K562 (cell line): Measurements from ENCODE around the gene USP4. TPM values are rescaled to one million over a fixed set of nuclear protein-coding genes. Genes with fewer than 3 reads are reported as not detected.

Source experiments
- ATAC-seq: fragments of 200-7000 bp; cut with Tn5 transposase; 3 replicates; pipeline ENCODE4 v1.9.1; 2020; ENCODE audit warnings: moderate library complexity
- BruUV-seq: library from RNA; stranded (reverse); fragments of 400-500 nt; replicated peaks from 2 replicates; lab custom pipeline; 2021; lab: Mats Ljungman, UMichigan
- CTCF ChIA-PET: fragments of 300-600 bp; formaldehyde crosslinking; extraction: SDS; loops from one replicate; lab custom pipeline; 2021; ENCODE audit warnings: low intra/inter-chr PET ratio; lab: Yijun Ruan, JAX
- POLR2A ChIA-PET: fragments of 300-600, 350-650 bp; sonication (Branson Sonifier 250); formaldehyde crosslinking; extraction: SDS; loops from one replicate; lab custom pipeline; 2021; ENCODE audit warnings: antibody characterized with exemption, inconsistent platforms; lab: Yijun Ruan, JAX
- DNase-seq, 4 experiments: peaks; one replicate each; pipeline versions ENCODE4 v3.0.0 to v3.0.0-alpha.2; 2011 to 2018; ENCODE audit warnings: low spot score in 3 of 4, mixed read lengths in 3 of 4; ENCODE audit errors: extremely low read depth in 1 of 4
- FAIRE-seq: peaks from 2 replicates; lab custom pipeline; 2011; peaks lifted over from hg19 to GRCh38; lab: Jason Lieb, UNC
- H2AFZ ChIP-seq: 2 replicates; pipeline ENCODE4 v1.6.0; 2011; ENCODE audit warnings: low read depth, low read length, control low read depth, inconsistent platforms
- H3K27ac ChIP-seq: fragments of 200-600 bp; 3 replicates; pipeline ENCODE4 v1.8.0; 2011; ENCODE audit warnings: low read depth, mild to moderate bottlenecking, control low read depth, inconsistent platforms, low read length, moderate library complexity, mixed read lengths; ENCODE audit errors: extremely low read depth
- H3K27me3 ChIP-seq, 2 experiments: fragments of 300-600 bp in 1 of 2; 2 replicates in 1 of 2; 3 replicates in 1 of 2; pipeline versions ENCODE4 v1.6.0 to v1.8.0; 2011; ENCODE audit warnings: inconsistent platforms in 2 of 2, low read length in 2 of 2, mild to moderate bottlenecking in 1 of 2, mixed read lengths in 1 of 2, moderate library complexity in 1 of 2; ENCODE audit not compliant: control insufficient read depth in 2 of 2, insufficient read depth in 2 of 2
- H3K36me3 ChIP-seq: fragments of 300-600 bp; 3 replicates; pipeline ENCODE4 v1.8.0; 2011; ENCODE audit warnings: mild to moderate bottlenecking, low read length, inconsistent platforms; ENCODE audit not compliant: control insufficient read depth, insufficient read depth
- H3K4me1 ChIP-seq, 2 experiments: fragments of 200-600 bp in 1 of 2; replicated peaks in 1 of 2; 2 replicates in 1 of 2; 3 replicates in 1 of 2; pipeline versions ENCODE4 v1.5.1 to v1.8.0; 2011; ENCODE audit warnings: inconsistent platforms in 2 of 2, low read length in 2 of 2, mild to moderate bottlenecking in 1 of 2, mixed read lengths in 1 of 2, moderate library complexity in 1 of 2; ENCODE audit not compliant: control insufficient read depth in 2 of 2, insufficient read depth in 2 of 2
- H3K4me2 ChIP-seq: 2 replicates; pipeline ENCODE4 v1.6.1; 2011; ENCODE audit warnings: low read length, control low read depth, inconsistent platforms, mixed read lengths; ENCODE audit not compliant: insufficient read depth
- H3K4me3 ChIP-seq: fragments of 200-600 bp; sonication (generic), shearing (Covaris generic); 2 replicates; pipeline ENCODE4 v1.5.1; 2016; ENCODE audit warnings: control low read depth, inconsistent platforms
- H3K79me2 ChIP-seq: fragments of 200-600 bp; 3 replicates; pipeline ENCODE4 v1.8.0; 2011; ENCODE audit warnings: low read length, inconsistent platforms; ENCODE audit not compliant: control insufficient read depth, insufficient read depth
- H3K9ac ChIP-seq, 2 experiments: 2 replicates each; pipeline versions ENCODE4 v1.6.0 to v1.6.1; 2011; ENCODE audit warnings: low read depth in 2 of 2, low read length in 2 of 2, control low read depth in 1 of 2, inconsistent platforms in 1 of 2, mild to moderate bottlenecking in 1 of 2, mixed read lengths in 1 of 2; ENCODE audit not compliant: insufficient read depth in 1 of 2
- H3K9me1 ChIP-seq: one replicate; pipeline ENCODE4 v1.6.0; 2011; ENCODE audit warnings: inconsistent platforms, mild to moderate bottlenecking, low read length, moderate library complexity; ENCODE audit not compliant: control insufficient read depth, insufficient read depth
- H3K9me3 ChIP-seq: replicated peaks from 2 replicates; pipeline ENCODE4 v1.5.1; 2011; ENCODE audit warnings: low read depth, low read length, inconsistent platforms; ENCODE audit not compliant: control insufficient read depth, insufficient read depth
- H4K20me1 ChIP-seq: replicated peaks from 2 replicates; pipeline ENCODE4 v1.6.1; 2011; ENCODE audit warnings: low read length, inconsistent platforms, mixed read lengths; ENCODE audit not compliant: control insufficient read depth, insufficient read depth
- EGR1 ChIP-seq: fragments of 450-650 bp; conservative IDR thresholded peaks from 2 replicates; pipeline ENCODE4 v1.6.1; 2017; ENCODE audit warnings: mild to moderate bottlenecking
- EP400 ChIP-seq: fragments of 450-650 bp; IDR thresholded peaks from 2 replicates; pipeline ENCODE4 v1.6.1; 2017; ENCODE audit warnings: antibody characterized with exemption, mild to moderate bottlenecking, moderate library complexity
- POLR3A ChIP-seq: IDR thresholded peaks from 2 replicates; pipeline ENCODE4 v1.6.1; 2011; ENCODE audit warnings: borderline replicate concordance, mild to moderate bottlenecking, moderate library complexity; ENCODE audit not compliant: insufficient read length, insufficient read depth; ENCODE audit errors: extremely low read depth
- YY1 ChIP-seq, 3 experiments: IDR thresholded peaks; 2 replicates each; pipeline ENCODE4 v1.6.1; 2011; ENCODE audit warnings: low read length in 2 of 3, mild to moderate bottlenecking in 2 of 3, moderate library complexity in 2 of 3, borderline replicate concordance in 1 of 3, control low read depth in 1 of 3, low read depth in 1 of 3; ENCODE audit not compliant: insufficient read depth in 3 of 3, insufficient replicate concordance in 2 of 3, control insufficient read depth in 1 of 3, insufficient read length in 1 of 3; ENCODE audit errors: extremely low read depth in 1 of 3
- ZNF134 ChIP-seq: fragments of 250-450 bp; sonication (Bioruptor Pico); conservative IDR thresholded peaks from 2 replicates; pipeline ENCODE4 v1.4.0; 2020
- ZNF583 ChIP-seq: fragments of 250-450 bp; sonication (Bioruptor Pico); IDR thresholded peaks from 2 replicates; pipeline ENCODE4 v1.4.0; 2020
- whole genome bisulfite sequencing: fragments of 100-300 bp; shearing (Covaris generic); methylation state at CpG from one replicate; pipeline ENCODE4 v1.1.6; 2016; ENCODE audit warnings: low coverage, mixed read lengths; ENCODE audit not compliant: insufficient coverage; ENCODE audit errors: missing lambda C conversion rate; 5-methylcytosine and 5-hydroxymethylcytosine counted together
- in situ Hi-C: fragments of 300-500 bp; cut with MboI; formaldehyde crosslinking; loops from 4 replicates; pipeline ENCODE4 v1.15.0; 2018; ENCODE audit warnings: inconsistent platforms, mixed read lengths
- intact Hi-C: fragments of 100-400 bp; cut with micrococcal nuclease; formaldehyde crosslinking; loops from 2 replicates; pipeline ENCODE4 v1.14.2; 2022
- polyA plus RNA-seq, 8 experiments: library from polyadenylated mRNA; depleted of rRNA in 4 of 8; stranded (reverse) in 5 of 8; unstranded in 3 of 8; fragments of >200 nt; fragmentation: Nextera tagmentation in 2 of 8; fragmentation: Illumina TruSeq in 1 of 8; extraction: Ambion mirVana in 2 of 8; extraction: Trizol in 1 of 8; gene quantifications; 2 replicates each; pipeline versions ENCODE4 v1.2.1 to v1.2.3, GENCODE V29; 2011 to 2014; ENCODE audit warnings: inconsistent platforms in 1 of 8, missing spikeins in 1 of 8
- total RNA-seq, 7 experiments: library from RNA; depleted of rRNA in 6 of 7; stranded (reverse); fragments of >200 nt in 6 of 7; fragmentation: Illumina TruSeq in 2 of 7; extraction: Trizol in 2 of 7; gene quantifications; 2 replicates each; pipeline versions ENCODE4 v1.2.1 to v1.2.3, GENCODE V29; 2011 to 2021; ENCODE audit warnings: low replicate concordance in 1 of 7

USP4 gene
- total and polyA plus RNA-seq, 9 of the 15 experiments (the other 6 are each of a cell fraction or from before 2014, with no cell fraction given) = 11.8 to 40.4 (median 22.9) TPM

DNA sequence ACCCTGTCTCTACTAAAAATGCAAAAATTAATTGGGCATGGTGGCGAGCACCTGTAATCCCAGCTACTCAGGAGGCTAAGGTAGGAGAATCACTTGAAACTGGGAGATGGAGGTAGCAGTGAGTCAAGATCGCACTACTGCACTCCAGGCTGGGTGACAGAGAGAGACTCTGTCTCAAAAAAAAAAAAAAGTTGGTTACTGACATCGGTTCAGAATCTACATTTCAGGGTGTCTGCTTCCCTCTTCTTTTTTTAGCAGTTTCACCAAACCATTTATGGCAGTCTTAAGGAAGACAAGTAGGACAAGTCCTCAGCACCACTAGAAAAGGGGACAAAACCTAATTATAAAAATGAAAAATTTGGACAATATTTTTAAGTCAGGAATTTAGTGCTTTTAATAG lies 3.3 kb upstream of the USP4 start:
- POLR2A ChIA-PET = interaction anchor here (1.0 kb wide), 1 partner anchor 105 kb away, joined by 3 read pairs; no protein-coding TSS in a partner anchor
- ATAC-seq (no peak), DNase-seq (no peak), FAIRE-seq (peak; percentile 19)
- Histone ChIP-seq H3K9ac (no peak overlapping the region), H3K4me2 (no peak overlapping the region), H3K27me3 (no peaks in the 10 kb centered on the region), H3K27ac (no peak overlapping the region), H3K36me3 (no peaks in the 10 kb centered on the region), H3K4me1 (peaks cover 6 to 18% of the 10 kb centered on the region in 2 experiments; a peak in 4 of 5 replicates), H2AFZ (no peak overlapping the region), H3K79me2 (peaks cover 29% of the 10 kb centered on the region), H3K9me3 (no peaks in the 10 kb centered on the region), H3K4me3 (no peak overlapping the region), H4K20me1 (no peaks in the 10 kb centered on the region), H3K9me1 (no peaks in the 10 kb centered on the region)
- in situ Hi-C loops = no loop called here
- CTCF ChIA-PET = no interaction called here
- 76% methylated on average over 3 of the region's 3 CpGs for whole genome bisulfite sequencing
- no TSS peak for BruUV-seq
- TF ChIP-seq EP400 (no peak), POLR3A (no peak), ZNF134 (no peak)
- intact Hi-C loops = loop anchor here (5.0 kb wide), 3 partner anchors 39 to 171 kb away; partner anchors contain the start of genes KLHDC8B and NICN1

- intact Hi-C loops (loop anchor here (2.0 to 5.0 kb wide), 4 partner anchors 40 to 170 kb away; partner anchors contain the start of genes KLHDC8B, NICN1 and TCTA), in situ Hi-C loops (no loop called here)
- no peak overlapping the region for H3K4me3 ChIP-seq
- no peak for ATAC-seq
- H3K9me3 ChIP-seq = no peaks in the 10 kb centered on the region
- no peak overlapping the region for H3K27ac ChIP-seq
- TF ChIP-seq YY1 (IDR thresholded peaks at IDR 0.05; ENCODE audit: borderline replicate concordance in 1 of 3, control insufficient read depth in 1 of 3, extremely low read depth in 1 of 3, insufficient read depth in 3 of 3, insufficient read length in 1 of 3, insufficient replicate concordance in 2 of 3, low read depth in 1 of 3, low read length in 2 of 3) = peak in 1 of 3 experiments; percentile 56
- no peak for TF ChIP-seq ZNF583 (CRISPR knock-in tag)
- TF ChIP-seq EGR1 = 0 out of 2 replicates have a peak, but pooled peaks have one; percentile 7
- TF ChIP-seq, all 486 proteins: peak for 2
- CTCF ChIA-PET = no interaction called here
- H3K4me1 ChIP-seq = peaks cover 6 to 18% of the 10 kb centered on the region in 2 experiments; a peak in 4 of 5 replicates
- DNase-seq (no peak), FAIRE-seq (no peak)
- WGBS = 83% methylated on average over 4 of the region's 6 CpGs
- no peaks in the 10 kb centered on the region for H4K20me1 ChIP-seq
- peaks cover 41% of the 10 kb centered on the region for H3K79me2 ChIP-seq
- POLR2A ChIA-PET = interaction anchor here (1.0 kb wide), 1 partner anchor 103 kb away, joined by 3 read pairs; no protein-coding TSS in a partner anchor
- H2AFZ ChIP-seq = peak overlapping the region; percentile 29; the same call in 1 of the 2 replicates
- no peaks in the 10 kb centered on the region for H3K9me1 ChIP-seq
- H3K4me2 ChIP-seq = no peak overlapping the region
- H3K36me3 ChIP-seq = peaks cover 4% of the 10 kb centered on the region; the same call in 1 of the 3 replicates
- no TSS peak for BruUV-seq
- no peak overlapping the region; a peak in 1 of 4 replicates for H3K9ac ChIP-seq
- no peaks in the 10 kb centered on the region for H3K27me3 ChIP-seq
Observed at GRCh38 chr3:49341996-49342395, 2.1 kb upstream of the USP4 start.
